GM21526 (cell line): ENCODE results near the gene MAG.

ENCODE experiments used
- ATAC-seq: cut with Tn5 transposase; IDR thresholded peaks from one replicate; pipeline ENCODE4 v1.9.1; 2021; ENCODE audit warnings: moderate library complexity; ENCODE audit not compliant: unreplicated experiment, low FRiP score

The MAG gene

DNA sequence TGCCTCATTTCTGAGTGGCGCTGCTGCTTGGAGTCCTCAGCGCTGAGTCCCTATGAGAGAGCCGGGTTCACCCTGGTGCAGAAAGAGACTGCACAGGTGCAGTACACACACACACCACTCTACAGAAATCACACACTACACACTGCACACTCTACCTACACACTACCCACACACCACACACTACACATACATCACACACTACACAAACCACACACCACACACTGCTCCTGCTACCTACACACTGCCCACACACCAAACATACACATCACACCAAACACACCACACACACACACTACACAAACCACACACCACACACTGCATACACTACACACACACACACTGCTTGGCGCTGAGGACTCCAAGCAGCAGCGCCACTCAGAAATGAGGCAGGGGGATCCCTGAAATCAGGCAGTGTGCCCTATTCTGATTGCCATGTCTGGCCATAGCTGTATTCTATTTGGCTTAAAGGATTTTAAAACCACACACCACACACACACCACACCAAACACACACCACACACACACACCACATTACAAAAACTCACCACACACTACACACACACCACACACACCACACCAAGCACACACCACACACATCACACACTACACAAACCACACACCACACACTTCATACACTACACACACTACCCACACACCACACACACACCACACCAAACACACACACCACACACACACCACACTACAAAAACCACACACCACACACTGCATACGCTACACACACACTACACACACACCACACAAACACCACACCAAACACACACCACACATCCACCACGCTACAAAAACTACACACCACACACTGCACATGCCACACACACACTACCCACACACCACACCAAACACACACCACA lies 4.9 kb downstream of the MAG start:
- ATAC-seq: no peak

GRCh38 chr19:35297515-35297848 lies 5.5 kb downstream of the MAG start:
- no peak for ATAC-seq

GRCh38 chr19:35297922-35298321 lies 6.0 kb downstream of the MAG start:
- ATAC-seq: no peak

DNA sequence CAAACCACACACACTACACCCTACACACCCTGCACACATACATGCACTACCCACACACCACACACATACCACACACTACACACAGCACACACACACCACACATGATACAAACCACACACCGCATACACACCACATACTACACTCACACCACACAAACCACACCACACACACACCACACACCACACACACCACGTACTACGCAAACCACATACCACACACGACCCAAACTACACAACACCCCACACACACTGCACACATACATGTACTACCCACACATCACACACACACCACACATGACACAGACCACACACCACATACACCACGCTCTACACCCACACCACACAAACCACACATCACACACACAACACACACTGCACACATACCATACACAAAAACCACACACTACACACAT lies 6.6 kb downstream of the MAG start:
- no peak for ATAC-seq

GRCh38 chr19:35299523-35300338 lies 7.8 kb downstream of the MAG start:
- ATAC-seq: no peak

DNA sequence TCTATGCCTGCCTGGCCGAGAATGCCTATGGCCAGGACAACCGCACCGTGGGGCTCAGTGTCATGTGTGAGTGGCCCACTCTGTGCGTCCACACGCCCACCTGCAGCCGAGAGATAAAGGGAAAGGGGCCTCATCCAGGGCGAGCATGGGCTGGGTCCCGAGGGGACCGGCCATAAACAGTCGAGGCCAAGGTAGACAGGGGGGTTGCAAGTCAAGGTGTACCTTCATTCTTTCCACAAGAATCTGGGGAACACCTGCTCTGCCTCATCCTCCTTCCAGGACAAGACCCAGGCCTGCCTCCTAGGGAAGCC lies 8.3 kb downstream of the MAG start:
- no peak for ATAC-seq

GRCh38 chr19:35301961-35302360 lies 10.0 kb downstream of the MAG start:
- ATAC-seq: no peak

- ATAC-seq: no peak
Observed at GRCh38 chr19:35302446-35302845, 10.5 kb downstream of the MAG start.

DNA sequence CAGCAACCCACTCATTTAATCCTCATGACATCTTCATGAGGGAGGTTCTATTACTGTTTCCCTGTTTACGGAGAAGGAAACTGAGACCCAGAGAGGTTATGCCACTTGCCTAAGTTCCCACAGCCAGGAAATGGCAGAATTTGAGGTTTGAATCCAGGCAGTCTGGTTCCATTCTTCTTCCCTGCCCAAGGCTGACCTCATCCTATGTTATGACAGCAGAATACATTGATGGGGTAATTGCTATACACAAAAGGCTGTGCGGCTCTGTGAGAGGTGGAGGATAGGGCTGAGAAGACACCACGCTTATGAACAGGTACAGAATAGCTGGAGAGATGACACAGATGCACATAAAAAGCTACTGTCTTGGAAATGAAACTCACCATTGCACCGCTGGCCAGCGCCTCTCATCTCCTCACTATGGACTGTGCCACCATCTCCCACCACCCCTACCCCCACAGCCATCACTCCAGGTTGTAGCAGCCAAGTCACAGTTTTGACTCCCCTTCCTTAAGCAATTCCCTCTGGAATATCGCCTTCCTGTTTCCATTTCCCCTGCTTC lies 11.5 kb downstream of the MAG start:
- no peak for ATAC-seq

DNA sequence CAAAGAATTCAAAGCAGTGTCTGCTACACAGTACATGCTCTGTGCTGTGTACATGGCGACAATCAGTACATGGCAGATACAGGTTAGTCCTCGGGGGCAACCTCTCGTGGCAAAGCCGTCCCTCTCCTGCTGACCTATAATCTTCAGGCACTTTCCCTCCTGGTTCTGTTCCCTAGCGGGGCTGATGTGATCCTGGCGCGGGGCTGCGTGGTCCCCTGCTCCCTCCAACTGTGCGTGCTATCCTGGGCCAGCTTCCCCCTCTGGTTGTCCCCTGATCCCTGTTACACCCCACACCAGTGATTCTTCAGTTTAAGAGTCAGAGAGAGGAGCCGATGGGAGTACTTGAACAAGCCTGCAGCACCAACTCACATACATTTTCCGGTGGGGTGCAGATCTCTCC lies 12.1 kb downstream of the MAG start:
- ATAC-seq: no peak

GRCh38 chr19:35305181-35305580 lies 13.2 kb downstream of the MAG start:
- ATAC-seq: no peak

- no peak for ATAC-seq
Observed at GRCh38 chr19:35306473-35307246, 14.7 kb downstream of the MAG start.

- ATAC-seq: no peak
Observed at GRCh38 chr19:35307931-35308330, 16.0 kb downstream of the MAG start.

- no peak for ATAC-seq
Observed at GRCh38 chr19:35308910-35309309, 16.9 kb downstream of the MAG start.

- ATAC-seq: no peak
Observed at GRCh38 chr19:35309481-35310279, 17.7 kb downstream of the MAG start.

GRCh38 chr19:35310331-35310730 lies 18.4 kb downstream of the MAG start:
- ATAC-seq: no peak

GRCh38 chr19:35310811-35311465 lies 19.0 kb downstream of the MAG start:
- no peak for ATAC-seq

DNA sequence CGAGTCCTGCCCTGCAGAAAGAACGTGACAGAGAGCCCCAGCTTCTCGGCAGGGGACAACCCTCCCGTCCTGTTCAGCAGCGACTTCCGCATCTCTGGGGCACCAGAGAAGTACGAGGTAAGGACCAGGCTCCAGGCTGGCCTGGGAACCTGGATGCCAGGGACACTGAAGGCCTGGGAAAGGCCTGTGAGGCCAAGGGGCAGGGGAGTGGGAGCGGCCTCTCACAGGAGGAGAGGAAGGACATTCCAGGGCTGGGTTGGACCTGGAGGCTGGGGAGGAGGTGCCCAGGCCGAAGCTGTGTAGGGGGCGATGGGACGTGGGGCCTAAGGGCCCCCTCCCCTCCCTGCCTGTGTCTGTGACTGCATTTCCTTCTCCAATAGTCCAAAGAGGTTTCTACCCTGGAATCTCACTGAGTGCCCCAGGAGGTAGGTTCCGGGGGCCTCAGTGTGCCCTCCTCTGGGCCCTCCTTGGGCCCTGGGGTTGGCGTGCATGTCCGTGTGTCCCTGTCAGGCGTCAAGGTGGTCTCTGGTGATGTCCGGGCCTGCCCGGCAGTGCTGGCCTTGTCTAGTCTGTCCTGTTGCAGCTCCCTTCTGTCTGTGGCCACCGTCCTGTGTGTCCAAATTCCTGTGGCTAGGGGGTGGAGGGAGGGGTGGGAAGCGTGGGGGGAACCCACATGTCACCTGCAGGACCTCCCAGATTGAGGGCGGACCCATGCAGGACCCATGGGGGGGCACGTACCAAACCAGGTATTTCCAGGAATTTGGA lies 20.1 kb downstream of the MAG start:
- no peak for ATAC-seq

DNA sequence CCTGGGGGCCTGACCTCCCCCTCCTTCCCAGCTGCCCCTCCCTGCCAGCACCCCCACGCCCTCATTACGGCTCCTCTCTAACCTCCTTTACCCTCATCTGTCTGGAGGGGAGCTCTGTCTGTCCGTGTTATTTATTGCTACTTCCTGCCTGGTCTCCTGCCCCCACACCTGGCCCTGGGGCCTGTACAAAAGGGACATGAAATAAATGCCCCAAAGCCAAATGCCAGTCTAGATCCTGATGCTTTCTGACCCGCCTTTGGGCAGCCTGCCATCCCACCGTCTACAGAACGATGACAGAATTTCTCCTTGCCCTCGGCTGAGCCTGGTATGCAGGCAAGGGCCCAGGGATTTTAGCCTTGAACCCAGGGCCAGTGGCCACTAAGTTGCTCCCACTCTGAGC lies 21.6 kb downstream of the MAG start:
- ATAC-seq: no peak
